ENCODE results near the gene ARHGAP15.

Gene ARHGAP15

GRCh38 chr2:143428700-143429099 is 299.5 kb downstream of the ARHGAP15 start:
- DNase-seq (ENCODE audit: low spot score in 2 of 2) = no peak
- Mint-ChIP-seq H3K27me3 (no peaks in the 10 kb centered on the region), H3K4me3 (no peak overlapping the region), H3K27ac (no peak overlapping the region), H3K36me3 (peaks cover 9% of the 10 kb centered on the region), H3K4me1 (peaks cover 10% of the 10 kb centered on the region), H3K9me3 (no peaks in the 10 kb centered on the region)
- no peak for ATAC-seq (ENCODE audit: low read depth)

- H3K27ac Mint-ChIP-seq = no peak overlapping the region
- DNase-seq (ENCODE audit: low spot score in 2 of 2) (no peak), ATAC-seq (ENCODE audit: low read depth) (no peak)
- H3K4me3 Mint-ChIP-seq = no peak overlapping the region
- peaks cover 8% of the 10 kb centered on the region for H3K4me1 Mint-ChIP-seq
- H3K27me3 Mint-ChIP-seq = no peaks in the 10 kb centered on the region
- H3K9me3 Mint-ChIP-seq = no peaks in the 10 kb centered on the region
- peaks cover 8% of the 10 kb centered on the region for H3K36me3 Mint-ChIP-seq
Observed at GRCh38 chr2:143429932-143430679, 300.9 kb downstream of the ARHGAP15 start.

- Mint-ChIP-seq H3K27ac (no peak overlapping the region), H3K36me3 (peaks cover 6% of the 10 kb centered on the region), H3K4me3 (no peak overlapping the region), H3K4me1 (peaks cover 5% of the 10 kb centered on the region), H3K27me3 (no peaks in the 10 kb centered on the region), H3K9me3 (no peaks in the 10 kb centered on the region)
- no peak for ATAC-seq (ENCODE audit: low read depth)
- DNase-seq (ENCODE audit: low spot score in 2 of 2) = no peak
Observed at GRCh38 chr2:143431316-143431715, 302.1 kb downstream of the ARHGAP15 start.

GRCh38 chr2:143433251-143433650 is 304.0 kb downstream of the ARHGAP15 start:
- Mint-ChIP-seq H3K27ac (no peak overlapping the region), H3K4me1 (peaks cover under 1% of the 10 kb centered on the region)
- ATAC-seq (ENCODE audit: low read depth) = no peak

GRCh38 chr2:143433840-143434239 is 304.6 kb downstream of the ARHGAP15 start:
- Mint-ChIP-seq H3K27ac (no peak overlapping the region), H3K4me1 (no peaks in the 10 kb centered on the region), H3K36me3 (peaks cover 3% of the 10 kb centered on the region), H3K27me3 (no peaks in the 10 kb centered on the region), H3K4me3 (no peak overlapping the region), H3K9me3 (no peaks in the 10 kb centered on the region)
- no peak for DNase-seq (ENCODE audit: low spot score in 2 of 2)
- no peak for ATAC-seq (ENCODE audit: low read depth)

More at GRCh38 chr2:143433251-143433650, 304.0 kb downstream of the ARHGAP15 start:
- H3K4me3 Mint-ChIP-seq = no peak overlapping the region
- no peaks in the 10 kb centered on the region for H3K27me3 Mint-ChIP-seq
- DNase-seq (ENCODE audit: low spot score in 2 of 2) = no peak
- H3K9me3 Mint-ChIP-seq = no peaks in the 10 kb centered on the region
- peaks cover under 1% of the 10 kb centered on the region for H3K36me3 Mint-ChIP-seq

GRCh38 chr2:143434445-143434844 is 305.2 kb downstream of the ARHGAP15 start:
- no peaks in the 10 kb centered on the region for H3K4me1 Mint-ChIP-seq
- H3K9me3 Mint-ChIP-seq = no peaks in the 10 kb centered on the region
- ATAC-seq (ENCODE audit: low read depth) (no peak), DNase-seq (ENCODE audit: low spot score in 2 of 2) (no peak)
- H3K36me3 Mint-ChIP-seq = peaks cover 3% of the 10 kb centered on the region
- H3K27ac Mint-ChIP-seq = no peak overlapping the region
- no peaks in the 10 kb centered on the region for H3K27me3 Mint-ChIP-seq
- H3K4me3 Mint-ChIP-seq = no peak overlapping the region

- Mint-ChIP-seq H3K4me3 (no peak overlapping the region), H3K36me3 (peaks cover 3% of the 10 kb centered on the region), H3K9me3 (no peaks in the 10 kb centered on the region), H3K27me3 (no peaks in the 10 kb centered on the region), H3K27ac (no peak overlapping the region), H3K4me1 (no peaks in the 10 kb centered on the region)
- DNase-seq (ENCODE audit: low spot score in 2 of 2) = no peak
- no peak for ATAC-seq (ENCODE audit: low read depth)
Observed at GRCh38 chr2:143435131-143435530, 305.9 kb downstream of the ARHGAP15 start.

- ATAC-seq (ENCODE audit: low read depth) (no peak), DNase-seq (ENCODE audit: low spot score in 2 of 2) (no peak)
- Mint-ChIP-seq H3K4me3 (no peak overlapping the region), H3K27me3 (no peaks in the 10 kb centered on the region), H3K9me3 (no peaks in the 10 kb centered on the region), H3K4me1 (no peaks in the 10 kb centered on the region), H3K36me3 (peaks cover 12% of the 10 kb centered on the region), H3K27ac (no peak overlapping the region)
Observed at GRCh38 chr2:143436951-143437350, 307.7 kb downstream of the ARHGAP15 start.

- H3K27me3 Mint-ChIP-seq = no peaks in the 10 kb centered on the region
- H3K27ac Mint-ChIP-seq = no peak overlapping the region
- DNase-seq (ENCODE audit: low spot score in 2 of 2) (no peak), ATAC-seq (ENCODE audit: low read depth) (no peak)
- peaks cover 2% of the 10 kb centered on the region for H3K4me1 Mint-ChIP-seq
- peaks cover 28% of the 10 kb centered on the region for H3K36me3 Mint-ChIP-seq
- H3K4me3 Mint-ChIP-seq = no peak overlapping the region
- H3K9me3 Mint-ChIP-seq = no peaks in the 10 kb centered on the region
Observed at GRCh38 chr2:143440411-143441012, 311.3 kb downstream of the ARHGAP15 start.

- Mint-ChIP-seq H3K27me3 (no peaks in the 10 kb centered on the region), H3K36me3 (peaks cover 30% of the 10 kb centered on the region), H3K27ac (no peak overlapping the region), H3K9me3 (no peaks in the 10 kb centered on the region), H3K4me1 (peaks cover 2% of the 10 kb centered on the region), H3K4me3 (no peak overlapping the region)
- DNase-seq (ENCODE audit: low spot score in 2 of 2) (no peak), ATAC-seq (ENCODE audit: low read depth) (no peak)
Observed at GRCh38 chr2:143442193-143442592, 313.0 kb downstream of the ARHGAP15 start.

- Mint-ChIP-seq H3K27ac (peak overlapping the region; percentile 38), H3K27me3 (no peaks in the 10 kb centered on the region), H3K36me3 (peaks cover 35% of the 10 kb centered on the region), H3K4me1 (peaks cover 4% of the 10 kb centered on the region), H3K9me3 (no peaks in the 10 kb centered on the region), H3K4me3 (no peak overlapping the region)
- no peak for DNase-seq (ENCODE audit: low spot score in 2 of 2)
- ATAC-seq (ENCODE audit: low read depth) = no peak
Observed at GRCh38 chr2:143451642-143452281, 322.5 kb downstream of the ARHGAP15 start.

GRCh38 chr2:143452817-143453451 is 323.7 kb downstream of the ARHGAP15 start:
- H3K4me3 Mint-ChIP-seq = no peak overlapping the region
- no peaks in the 10 kb centered on the region for H3K27me3 Mint-ChIP-seq
- DNase-seq (ENCODE audit: low spot score in 2 of 2) (no peak), ATAC-seq (ENCODE audit: low read depth) (no peak)
- H3K4me1 Mint-ChIP-seq = peaks cover 4% of the 10 kb centered on the region
- no peaks in the 10 kb centered on the region for H3K9me3 Mint-ChIP-seq
- no peak overlapping the region for H3K27ac Mint-ChIP-seq
- H3K36me3 Mint-ChIP-seq = peaks cover 32% of the 10 kb centered on the region

GRCh38 chr2:143453981-143454511 is 324.8 kb downstream of the ARHGAP15 start:
- Mint-ChIP-seq H3K4me3 (no peak overlapping the region), H3K36me3 (peaks cover 30% of the 10 kb centered on the region), H3K4me1 (peaks cover 1% of the 10 kb centered on the region), H3K9me3 (no peaks in the 10 kb centered on the region), H3K27ac (no peak overlapping the region), H3K27me3 (no peaks in the 10 kb centered on the region)
- ATAC-seq (ENCODE audit: low read depth) (no peak), DNase-seq (ENCODE audit: low spot score in 2 of 2) (no peak)

- no peaks in the 10 kb centered on the region for H3K27me3 Mint-ChIP-seq
- no peak overlapping the region for H3K4me3 Mint-ChIP-seq
- no peak overlapping the region for H3K27ac Mint-ChIP-seq
- ATAC-seq (ENCODE audit: low read depth) = no peak
- H3K36me3 Mint-ChIP-seq = peaks cover 26% of the 10 kb centered on the region
- H3K4me1 Mint-ChIP-seq = no peaks in the 10 kb centered on the region
- no peak for DNase-seq (ENCODE audit: low spot score in 2 of 2)
- H3K9me3 Mint-ChIP-seq = no peaks in the 10 kb centered on the region
Observed at GRCh38 chr2:143455317-143455716, 326.1 kb downstream of the ARHGAP15 start.
